BE2C (cell line): ENCODE data around the gene ADORA2B.
"Not testable (repeated sequence)": the region's sequence is repeated elsewhere in the genome, so short reads cannot be mapped to it uniquely, and the experiment has no call there.

Experiments
- DNase-seq: peaks from one replicate; pipeline ENCODE4 v3.0.0-alpha.2; 2020
- H3K27me3 ChIP-seq: fragments of 250-450 bp; sonication (Bioruptor Pico); 2 replicates; pipeline ENCODE4 v1.5.1; 2020; ENCODE audit warnings: mild to moderate bottlenecking
- H3K36me3 ChIP-seq: fragments of 250-450 bp; sonication (Bioruptor Pico); 2 replicates; pipeline ENCODE4 v1.5.1; 2020; ENCODE audit warnings: mild to moderate bottlenecking
- H3K4me1 ChIP-seq: fragments of 250-450 bp; sonication (Bioruptor Pico); 2 replicates; pipeline ENCODE4 v1.5.1; 2020
- H3K4me3 ChIP-seq: 2 replicates; pipeline ENCODE4 v1.5.1; 2011; ENCODE audit warnings: low read depth, low read length
- H3K9me3 ChIP-seq: fragments of 250-450 bp; sonication (Bioruptor Pico); 2 replicates; pipeline ENCODE4 v1.5.1; 2020
- CTCF ChIP-seq: IDR thresholded peaks from 2 replicates; pipeline ENCODE4 v1.5.1; 2012; ENCODE audit warnings: mild to moderate bottlenecking, low read depth, low read length

Gene ADORA2B

GRCh38 chr17:15908378-15908777 lies 36.6 kb upstream of the ADORA2B start:
- no peak for DNase-seq
- no peak for TF ChIP-seq CTCF
- Histone ChIP-seq H3K4me1 (no peaks in the 10 kb centered on the region), H3K27me3 (no peaks in the 10 kb centered on the region), H3K36me3 (no peaks in the 10 kb centered on the region), H3K9me3 (no peaks in the 10 kb centered on the region), H3K4me3 (no peak overlapping the region)

GRCh38 chr17:15909481-15909991 lies 35.4 kb upstream of the ADORA2B start:
- no peak for TF ChIP-seq CTCF
- no peaks in the 10 kb centered on the region for H3K4me1 ChIP-seq
- no peak for DNase-seq
- no peaks in the 10 kb centered on the region for H3K9me3 ChIP-seq
- H3K36me3 ChIP-seq: no peaks in the 10 kb centered on the region
- H3K4me3 ChIP-seq: no peak overlapping the region
- H3K27me3 ChIP-seq: no peaks in the 10 kb centered on the region

GRCh38 chr17:15910791-15911190 lies 34.1 kb upstream of the ADORA2B start:
- Histone ChIP-seq H3K9me3 (no peaks in the 10 kb centered on the region), H3K4me3 (no peak overlapping the region), H3K27me3 (no peaks in the 10 kb centered on the region), H3K4me1 (no peaks in the 10 kb centered on the region), H3K36me3 (no peaks in the 10 kb centered on the region)
- TF ChIP-seq CTCF: no peak
- DNase-seq: no peak

GRCh38 chr17:15911701-15912100 lies 33.2 kb upstream of the ADORA2B start:
- not testable (repeated sequence) for H3K4me1 ChIP-seq, H3K27me3 ChIP-seq, DNase-seq, H3K4me3 ChIP-seq, H3K36me3 ChIP-seq, H3K9me3 ChIP-seq

GRCh38 chr17:15912416-15912955 lies 32.4 kb upstream of the ADORA2B start:
- no peaks in the 10 kb centered on the region for H3K27me3 ChIP-seq
- no peak for TF ChIP-seq CTCF
- H3K36me3 ChIP-seq: no peaks in the 10 kb centered on the region
- peaks cover 2% of the 10 kb centered on the region; the same call in 1 of the 2 replicates for H3K4me1 ChIP-seq
- DNase-seq: no peak
- no peak overlapping the region for H3K4me3 ChIP-seq
- no peaks in the 10 kb centered on the region for H3K9me3 ChIP-seq

GRCh38 chr17:15913826-15914225 lies 31.1 kb upstream of the ADORA2B start:
- no peak for TF ChIP-seq CTCF
- DNase-seq: no peak
- Histone ChIP-seq H3K4me1 (peaks cover 2% of the 10 kb centered on the region; the same call in 1 of the 2 replicates), H3K9me3 (no peaks in the 10 kb centered on the region), H3K4me3 (no peak overlapping the region), H3K36me3 (no peaks in the 10 kb centered on the region), H3K27me3 (no peaks in the 10 kb centered on the region)
